IMR-90 (cell line): ENCODE measurements around the gene KRT77. TPM values are rescaled to one million over a fixed set of nuclear protein-coding genes. Genes with fewer than 3 reads are reported as not detected.

Experiments
- ATAC-seq: fragments of 200-7000 bp; cut with Tn5 transposase; 2 replicates; pipeline ENCODE4 v1.9.1; 2020; ENCODE audit warnings: low read depth, mild to moderate bottlenecking, moderate library complexity
- BruUV-seq: library from RNA; stranded (reverse); fragments of 400-500 nt; replicated peaks from 2 replicates; lab custom pipeline; 2021; lab: Mats Ljungman, UMichigan
- CTCF ChIA-PET: fragments of 300-600 bp; formaldehyde crosslinking; extraction: SDS; loops from one replicate; lab custom pipeline; 2021; ENCODE audit warnings: antibody characterized with exemption; lab: Yijun Ruan, JAX
- POLR2A ChIA-PET: fragments of 300-600 bp; sonication (Branson Sonifier 250); formaldehyde crosslinking; loops from one replicate; lab custom pipeline; 2022; ENCODE audit warnings: antibody characterized with exemption; ENCODE audit not compliant: unreplicated experiment; lab: Charles Lee
- DNase-seq: peaks from one replicate; pipeline ENCODE4 v3.0.0; 2013
- H2AFZ ChIP-seq: replicated peaks from 2 replicates; pipeline ENCODE3; 2013; ENCODE audit warnings: low read length, mild to moderate bottlenecking; ENCODE audit not compliant: poor library complexity
- H2AK5ac ChIP-seq: 2 replicates; pipeline ENCODE4 v1.6.1; 2013; ENCODE audit warnings: low read depth, low read length, inconsistent platforms
- H2AK9ac ChIP-seq: replicated peaks from 2 replicates; pipeline ENCODE3; 2013; ENCODE audit warnings: mild to moderate bottlenecking, low read depth, low read length, moderate library complexity; ENCODE audit not compliant: poor library complexity
- H2BK120ac ChIP-seq: 2 replicates; pipeline ENCODE4 v1.6.1; 2013; ENCODE audit warnings: low read depth, low read length, inconsistent platforms
- H2BK15ac ChIP-seq: 3 replicates; pipeline ENCODE4 v1.6.1; 2013; ENCODE audit warnings: low read depth, low read length, inconsistent platforms
- H2BK20ac ChIP-seq: 2 replicates; pipeline ENCODE4 v1.6.1; 2013; ENCODE audit warnings: low read depth, mild to moderate bottlenecking, inconsistent platforms, low read length, moderate library complexity
- H2BK5ac ChIP-seq: 2 replicates; pipeline ENCODE4 v1.6.1; 2013; ENCODE audit warnings: mild to moderate bottlenecking, low read depth, low read length, inconsistent platforms; ENCODE audit not compliant: poor library complexity, severe bottlenecking
- H3K14ac ChIP-seq: replicated peaks from 2 replicates; pipeline ENCODE4 v1.6.1; 2013; ENCODE audit warnings: low read depth, low read length, inconsistent platforms
- H3K18ac ChIP-seq: 2 replicates; pipeline ENCODE4 v1.6.1; 2013; ENCODE audit warnings: low read depth, low read length, control low read depth
- H3K23ac ChIP-seq: 2 replicates; pipeline ENCODE4 v1.6.1; 2013; ENCODE audit warnings: low read depth, low read length, inconsistent platforms
- H3K27ac ChIP-seq: 2 replicates; pipeline ENCODE4 v1.5.1; 2013; ENCODE audit warnings: mild to moderate bottlenecking, control low read depth, low read length; ENCODE audit not compliant: insufficient read depth
- H3K27me3 ChIP-seq: 2 replicates; pipeline ENCODE4 v1.6.1; 2013; ENCODE audit warnings: low read length; ENCODE audit not compliant: control insufficient read depth, insufficient read depth
- H3K36me3 ChIP-seq: 2 replicates; pipeline ENCODE4 v1.6.1; 2013; ENCODE audit warnings: low read length, mixed read lengths; ENCODE audit not compliant: control insufficient read depth, insufficient read depth
- H3K4ac ChIP-seq: 2 replicates; pipeline ENCODE4 v1.6.1; 2013; ENCODE audit warnings: low read depth, low read length, inconsistent platforms
- H3K4me1 ChIP-seq: 2 replicates; pipeline ENCODE4 v1.6.1; 2013; ENCODE audit warnings: low read length, mixed read lengths; ENCODE audit not compliant: control insufficient read depth, insufficient read depth
- H3K4me2 ChIP-seq: 2 replicates; pipeline ENCODE4 v1.6.1; 2013; ENCODE audit warnings: low read depth, mild to moderate bottlenecking, control low read depth, low read length, moderate library complexity
- H3K4me3 ChIP-seq: 2 replicates; pipeline ENCODE4 v1.5.1; 2013; ENCODE audit warnings: low read depth, mild to moderate bottlenecking, control low read depth, low read length, moderate library complexity; ENCODE audit not compliant: insufficient read depth
- H3K56ac ChIP-seq: 2 replicates; pipeline ENCODE4 v1.6.1; 2013; ENCODE audit warnings: low read length, inconsistent platforms; ENCODE audit not compliant: insufficient read depth; ENCODE audit errors: extremely low read depth
- H3K79me1 ChIP-seq, 2 experiments: 2 replicates each; pipeline ENCODE4 v1.6.1; 2013; ENCODE audit warnings: low read length in 2 of 2, inconsistent platforms in 1 of 2, low read depth in 1 of 2
- H3K9ac ChIP-seq: 2 replicates; pipeline ENCODE4 v1.6.1; 2013; ENCODE audit warnings: low read depth, low read length, control low read depth
- H3K9me1 ChIP-seq: 2 replicates; pipeline ENCODE4 v1.6.1; 2013; ENCODE audit warnings: low read length, inconsistent platforms; ENCODE audit not compliant: insufficient read depth
- H3K9me3 ChIP-seq: 2 replicates; pipeline ENCODE4 v1.6.1; 2013; ENCODE audit warnings: low read length; ENCODE audit not compliant: control insufficient read depth, insufficient read depth
- H4K20me1 ChIP-seq: 2 replicates; pipeline ENCODE4 v1.6.1; 2013; ENCODE audit warnings: low read length, inconsistent platforms; ENCODE audit not compliant: insufficient read depth
- H4K5ac ChIP-seq: 2 replicates; pipeline ENCODE4 v1.6.1; 2013; ENCODE audit warnings: mild to moderate bottlenecking, low read depth, low read length, control low read depth
- H4K8ac ChIP-seq, 2 experiments: 2 replicates each; pipeline ENCODE4 v1.6.1; 2013; ENCODE audit warnings: low read depth in 2 of 2, low read length in 2 of 2, control low read depth in 1 of 2, inconsistent platforms in 1 of 2
- H4K91ac ChIP-seq: 2 replicates; pipeline ENCODE4 v1.6.1; 2013; ENCODE audit warnings: low read depth, low read length, inconsistent platforms; ENCODE audit not compliant: insufficient read depth
- BHLHE40 ChIP-seq: fragments of 150-350 bp; IDR thresholded peaks from 2 replicates; pipeline ENCODE4 v1.6.1; 2016; ENCODE audit warnings: mild to moderate bottlenecking, low read depth, low read length
- CEBPB ChIP-seq: IDR thresholded peaks from 2 replicates; pipeline ENCODE4 v1.6.1; 2012; ENCODE audit warnings: low read depth, low read length, improper control_type of control experiment
- CHD1 ChIP-seq: IDR thresholded peaks from 2 replicates; pipeline ENCODE4 v1.6.1; 2012; ENCODE audit warnings: low read depth, low read length, improper control_type of control experiment
- CTCF ChIP-seq: conservative IDR thresholded peaks from 2 replicates; pipeline ENCODE4 v1.5.1; 2012; ENCODE audit warnings: mild to moderate bottlenecking, low read depth, low read length, improper control_type of control experiment
- ELK1 ChIP-seq: fragments of 150-350 bp; IDR thresholded peaks from 2 replicates; pipeline ENCODE4 v1.6.1; 2016; ENCODE audit warnings: low read depth, mild to moderate bottlenecking, low read length, moderate library complexity, borderline replicate concordance
- FOS ChIP-seq: fragments of 150-350 bp; IDR thresholded peaks from 2 replicates; pipeline ENCODE4 v1.6.1; 2016; ENCODE audit warnings: low read depth, low read length
- MAFK ChIP-seq: IDR thresholded peaks from 2 replicates; pipeline ENCODE4 v1.6.1; 2012; ENCODE audit warnings: low read depth, low read length, improper control_type of control experiment
- MAZ ChIP-seq: IDR thresholded peaks from 2 replicates; pipeline ENCODE4 v1.6.1; 2012; ENCODE audit warnings: low read depth, mild to moderate bottlenecking, low read length, improper control_type of control experiment, moderate library complexity, borderline replicate concordance
- MXI1 ChIP-seq: IDR thresholded peaks from 2 replicates; pipeline ENCODE4 v1.6.1; 2012; ENCODE audit warnings: low read depth, mild to moderate bottlenecking, low read length, moderate library complexity, borderline replicate concordance
- NFE2L2 ChIP-seq: fragments of 150-350 bp; IDR thresholded peaks from 2 replicates; pipeline ENCODE4 v1.6.1; 2016; ENCODE audit warnings: low read depth, mild to moderate bottlenecking, low read length
- POLR2A ChIP-seq: IDR thresholded peaks from 2 replicates; pipeline ENCODE4 v1.6.1; 2012; ENCODE audit warnings: mild to moderate bottlenecking, low read depth, low read length
- RAD21 ChIP-seq: IDR thresholded peaks from 2 replicates; pipeline ENCODE4 v1.6.1; 2012; ENCODE audit warnings: low read length, improper control_type of control experiment
- RCOR1 ChIP-seq: IDR thresholded peaks from 2 replicates; pipeline ENCODE4 v1.6.1; 2012; ENCODE audit warnings: mild to moderate bottlenecking, low read length, improper control_type of control experiment; ENCODE audit not compliant: insufficient replicate concordance
- RFX5 ChIP-seq: IDR thresholded peaks from 2 replicates; pipeline ENCODE4 v1.8.0; 2012; ENCODE audit warnings: low read depth, mild to moderate bottlenecking, low read length, moderate library complexity
- SMC3 ChIP-seq: fragments of 150-350 bp; IDR thresholded peaks from 2 replicates; pipeline ENCODE4 v1.6.1; 2016; ENCODE audit warnings: low read depth, mild to moderate bottlenecking, antibody characterized with exemption, low read length, moderate library complexity
- USF2 ChIP-seq: fragments of 150-350 bp; IDR thresholded peaks from 2 replicates; pipeline ENCODE4 v1.6.1; 2017; ENCODE audit warnings: mild to moderate bottlenecking, antibody characterized with exemption, low read length, low read depth
- whole genome bisulfite sequencing, 2 experiments: methylation state at CpG; one replicate each; pipeline versions ENCODE4 v1.1.5 to v1.1.7; 2013; ENCODE audit warnings: missing lambda C conversion rate in 2 of 2; ENCODE audit not compliant: insufficient read length in 1 of 2; ENCODE audit errors: extremely low coverage in 2 of 2; 5-methylcytosine and 5-hydroxymethylcytosine counted together
- dilution Hi-C: fragments of 300-500 bp; cut with HindIII; formaldehyde crosslinking; loops from one replicate; pipeline ENCODE4 v1.14.3; 2018; ENCODE audit warnings: low sequenced_read_pairs; ENCODE audit not compliant: unreplicated experiment
- in situ Hi-C: fragments of 300-500 bp; cut with MboI; formaldehyde crosslinking; loops from 3 replicates; pipeline ENCODE4 v1.14.3; 2019; ENCODE audit warnings: low sequenced_read_pairs, inconsistent platforms, mixed read lengths
- intact Hi-C: fragments of 100-400 bp; cut with micrococcal nuclease; formaldehyde crosslinking; loops from 2 replicates; pipeline ENCODE4 v1.10.0; 2022
- polyA plus RNA-seq, 3 experiments: library from polyadenylated mRNA; depleted of rRNA; stranded (reverse); fragments of >200 nt; gene quantifications; 2 replicates each; pipeline ENCODE4 v1.2.3, GENCODE V29; 2012; ENCODE audit warnings: low replicate concordance in 1 of 3
- total RNA-seq: library from RNA; depleted of rRNA; stranded (reverse); fragments of >200 nt; gene quantifications from 2 replicates; pipeline ENCODE4 v1.2.3, GENCODE V29; 2012

Gene KRT77
- total and polyA plus RNA-seq, 2 of the 4 experiments (the other 2 are of a cell fraction): not detected

GRCh38 chr12:52742822-52743457 lies 39.6 kb upstream of the KRT77 start:
- H3K56ac ChIP-seq: no peak overlapping the region
- H3K27ac ChIP-seq: no peak overlapping the region
- H3K9ac ChIP-seq: no peak overlapping the region
- H2BK5ac ChIP-seq: no peak overlapping the region
- no peaks in the 10 kb centered on the region for H3K9me3 ChIP-seq
- H3K14ac ChIP-seq: no peak overlapping the region
- no peak overlapping the region for H4K91ac ChIP-seq
- H2AK9ac ChIP-seq: no peak overlapping the region
- H2AFZ ChIP-seq: no peak overlapping the region
- H2BK15ac ChIP-seq: no peak overlapping the region
- no peak for DNase-seq
- POLR2A ChIA-PET: no interaction called here
- in situ Hi-C loops (no loop called here), dilution Hi-C loops (no loop called here), intact Hi-C loops (no loop called here)
- no peaks in the 10 kb centered on the region for H4K20me1 ChIP-seq
- no peak for TF ChIP-seq RAD21
- TF ChIP-seq CEBPB: no peak
- TF ChIP-seq CTCF: no peak
- no peak for TF ChIP-seq CHD1
- no peak for TF ChIP-seq MAFK
- no peak for TF ChIP-seq FOS
- TF ChIP-seq POLR2A: no peak
- no peak for TF ChIP-seq MAZ
- TF ChIP-seq RFX5: no peak
- no peak for TF ChIP-seq RCOR1
- no peak for TF ChIP-seq MXI1
- no peak for TF ChIP-seq USF2
- TF ChIP-seq SMC3: no peak
- TF ChIP-seq BHLHE40: no peak
- TF ChIP-seq ELK1: no peak
- no peak for TF ChIP-seq NFE2L2
- ATAC-seq: no peak
- H2BK20ac ChIP-seq: no peak overlapping the region
- CTCF ChIA-PET: no interaction called here
- H3K4me1 ChIP-seq: no peaks in the 10 kb centered on the region
- no peaks in the 10 kb centered on the region for H3K36me3 ChIP-seq
- H2BK120ac ChIP-seq: no peak overlapping the region
- no peaks in the 10 kb centered on the region for H3K79me1 ChIP-seq
- H3K23ac ChIP-seq: no peak overlapping the region
- no peaks in the 10 kb centered on the region for H3K9me1 ChIP-seq
- no peak overlapping the region for H3K4ac ChIP-seq
- H3K18ac ChIP-seq: no peak overlapping the region
- H4K8ac ChIP-seq: no peak overlapping the region
- 50% methylated on average over 2 of the region's 3 CpGs; no CpG with 5 or more reads in 1 of the 2 experiments for WGBS, 2 experiments
- H2AK5ac ChIP-seq: no peak overlapping the region
- H3K4me2 ChIP-seq: no peak overlapping the region
- BruUV-seq: no TSS peak
- no peaks in the 10 kb centered on the region for H3K27me3 ChIP-seq
- no peak overlapping the region for H4K5ac ChIP-seq
- no peak overlapping the region for H3K4me3 ChIP-seq
